CD4-positive, CD25-positive, alpha-beta regulatory T cell (primary cell): ENCODE results near the gene GRIK4. TPM values are rescaled to one million over a fixed set of nuclear protein-coding genes. Genes with fewer than 3 reads are reported as not detected.
A peak's percentile ranks its signal among the peaks of the same experiment; 100 is the strongest.
"Not testable (repeated sequence)": the region's sequence is repeated elsewhere in the genome, so short reads cannot be mapped to it uniquely, and the experiment has no call there.

ENCODE experiments used
- ATAC-seq, 2 donors: fragments of 150-1000 bp; cut with Tn5 transposase; one replicate each; pipeline ENCODE4 v1.10.0; 2021; ENCODE audit warnings: low read depth in 2 of 2, moderate number of reproducible peaks in 2 of 2, moderate library complexity in 1 of 2
- DNase-seq, 3 donors: peaks; one replicate each; pipeline versions ENCODE4 v3.0.0 to v3.0.0-alpha.2; 2012 to 2022; ENCODE audit warnings: mixed read lengths in 1 of 3
- H3K27ac ChIP-seq: one replicate; pipeline ENCODE4 v1.7.0; 2013; ENCODE audit warnings: mild to moderate bottlenecking, low read length; ENCODE audit not compliant: insufficient read depth, poor library complexity, severe bottlenecking
- H3K27me3 ChIP-seq: one replicate; pipeline ENCODE4 v1.7.0; 2013; ENCODE audit warnings: low read length; ENCODE audit not compliant: control insufficient read depth, insufficient read depth
- H3K36me3 ChIP-seq: one replicate; pipeline ENCODE4 v1.7.0; 2013; ENCODE audit warnings: mild to moderate bottlenecking, low read length, moderate library complexity; ENCODE audit not compliant: control insufficient read depth, insufficient read depth
- H3K4me1 ChIP-seq: 2 replicates; pipeline ENCODE4 v1.7.0; 2013; ENCODE audit warnings: mild to moderate bottlenecking, low read length; ENCODE audit not compliant: insufficient read depth, control insufficient read depth, poor library complexity, severe bottlenecking
- H3K4me3 ChIP-seq: one replicate; pipeline ENCODE4 v1.7.0; 2013; ENCODE audit warnings: low read depth, mild to moderate bottlenecking, low read length, moderate library complexity
- H3K9me3 ChIP-seq, 2 experiments: 1 replicate in 1 of 2; 2 replicates in 1 of 2; pipeline ENCODE4 v1.7.0; 2013; ENCODE audit warnings: low read length in 2 of 2, mild to moderate bottlenecking in 1 of 2, moderate library complexity in 1 of 2; ENCODE audit not compliant: control insufficient read depth in 2 of 2
- H3K27ac Mint-ChIP-seq, 3 donors: one replicate each; pipeline ENCODE4 v1.8.0; 2020 to 2022; ENCODE audit warnings: mild to moderate bottlenecking in 3 of 3, mixed read lengths in 3 of 3, moderate library complexity in 2 of 3
- H3K27me3 Mint-ChIP-seq: one replicate; pipeline ENCODE4 v1.8.0; 2022; ENCODE audit warnings: mild to moderate bottlenecking, mixed read lengths
- H3K36me3 Mint-ChIP-seq: one replicate; pipeline ENCODE4 v1.8.0; 2020; ENCODE audit warnings: mixed read lengths
- H3K4me1 Mint-ChIP-seq, 4 donors: one replicate each; pipeline ENCODE4 v1.8.0; 2020 to 2022; ENCODE audit warnings: mixed read lengths in 4 of 4, mild to moderate bottlenecking in 1 of 4
- H3K4me3 Mint-ChIP-seq, 4 donors: one replicate each; pipeline ENCODE4 v1.8.0; 2020 to 2022; ENCODE audit warnings: mild to moderate bottlenecking in 4 of 4, mixed read lengths in 4 of 4, moderate library complexity in 3 of 4
- H3K9me3 Mint-ChIP-seq, 7 donors: one replicate each; pipeline ENCODE4 v1.8.0; 2020 to 2022; ENCODE audit warnings: mixed read lengths in 7 of 7, mild to moderate bottlenecking in 3 of 7, moderate library complexity in 2 of 7
- polyA plus RNA-seq, 4 donors: library from polyadenylated mRNA; unstranded; fragments of 300-500 nt; fragmentation: Illumina TruSeq; gene quantifications; one replicate each; pipeline ENCODE4 v1.2.3, GENCODE V29; 2021
- total RNA-seq: library from RNA; stranded (reverse); gene quantifications from one replicate; pipeline ENCODE4 v1.2.3, GENCODE V29; 2022

Gene GRIK4
- total and polyA plus RNA-seq, 5 donors from 2014 or later: not detected

- Mint-ChIP-seq H3K27ac (peak overlapping the region in 1 of 3 donors; percentile 1), H3K9me3 (peaks cover 0 to 3% (median 0%) of the 10 kb centered on the region in 7 donors), H3K4me3 (no peak overlapping the region), H3K4me1 (no peaks in the 10 kb centered on the region), H3K27me3 (peaks cover 5% of the 10 kb centered on the region), H3K36me3 (no peaks in the 10 kb centered on the region)
- Histone ChIP-seq H3K27ac (no peak overlapping the region), H3K27me3 (peaks cover 4% of the 10 kb centered on the region), H3K36me3 (no peaks in the 10 kb centered on the region), H3K4me3 (no peak overlapping the region), H3K4me1 (no peaks in the 10 kb centered on the region), H3K9me3 (no peaks in the 10 kb centered on the region)
- ATAC-seq: no peak
- no peak for DNase-seq
Observed at GRCh38 chr11:120576606-120577005, 65.1 kb downstream of the GRIK4 start.

GRCh38 chr11:120577041-120577440 lies 65.5 kb downstream of the GRIK4 start:
- H3K27ac Mint-ChIP-seq: no peak overlapping the region

GRCh38 chr11:120577624-120578363 lies 66.2 kb downstream of the GRIK4 start:
- H3K27ac ChIP-seq: no peak overlapping the region
- H3K4me1 Mint-ChIP-seq: no peaks in the 10 kb centered on the region
- no peaks in the 10 kb centered on the region for H3K4me1 ChIP-seq
- peaks cover 0 to 3% (median 0%) of the 10 kb centered on the region in 7 donors for H3K9me3 Mint-ChIP-seq
- H3K36me3 ChIP-seq: no peaks in the 10 kb centered on the region
- H3K27ac Mint-ChIP-seq: no peak overlapping the region
- DNase-seq: no peak
- peaks cover 4% of the 10 kb centered on the region for H3K27me3 ChIP-seq
- ATAC-seq: no peak
- no peaks in the 10 kb centered on the region for H3K36me3 Mint-ChIP-seq
- peaks cover 5% of the 10 kb centered on the region for H3K27me3 Mint-ChIP-seq
- no peaks in the 10 kb centered on the region for H3K9me3 ChIP-seq
- no peak overlapping the region for H3K4me3 Mint-ChIP-seq
- H3K4me3 ChIP-seq: no peak overlapping the region

More at GRCh38 chr11:120577041-120577440, 65.5 kb downstream of the GRIK4 start:
- Mint-ChIP-seq H3K9me3 (peaks cover 0 to 3% (median 0%) of the 10 kb centered on the region in 7 donors), H3K36me3 (no peaks in the 10 kb centered on the region), H3K27me3 (peaks cover 5% of the 10 kb centered on the region), H3K4me1 (no peaks in the 10 kb centered on the region), H3K4me3 (no peak overlapping the region)
- no peaks in the 10 kb centered on the region for H3K36me3 ChIP-seq
- H3K4me1 ChIP-seq: no peaks in the 10 kb centered on the region
- DNase-seq (no peak), ATAC-seq (no peak)
- H3K27ac ChIP-seq: no peak overlapping the region
- peaks cover 4% of the 10 kb centered on the region for H3K27me3 ChIP-seq
- no peaks in the 10 kb centered on the region for H3K9me3 ChIP-seq
- no peak overlapping the region for H3K4me3 ChIP-seq

GRCh38 chr11:120578596-120579154 lies 67.1 kb downstream of the GRIK4 start:
- Mint-ChIP-seq H3K4me3 (no peak overlapping the region), H3K27me3 (no peaks in the 10 kb centered on the region), H3K27ac (no peak overlapping the region), H3K4me1 (no peaks in the 10 kb centered on the region), H3K36me3 (no peaks in the 10 kb centered on the region), H3K9me3 (peaks cover 0 to 5% (median 0%) of the 10 kb centered on the region in 7 donors)
- Histone ChIP-seq H3K27ac (no peak overlapping the region), H3K36me3 (no peaks in the 10 kb centered on the region), H3K27me3 (peaks cover 4% of the 10 kb centered on the region), H3K9me3 (no peaks in the 10 kb centered on the region), H3K4me3 (no peak overlapping the region), H3K4me1 (no peaks in the 10 kb centered on the region)
- no peak for DNase-seq
- ATAC-seq: no peak

- Mint-ChIP-seq H3K27me3 (no peaks in the 10 kb centered on the region), H3K4me1 (no peaks in the 10 kb centered on the region), H3K36me3 (no peaks in the 10 kb centered on the region), H3K9me3 (peaks cover 0 to 5% (median 0%) of the 10 kb centered on the region in 7 donors), H3K4me3 (no peak overlapping the region), H3K27ac (no peak overlapping the region)
- Histone ChIP-seq H3K36me3 (no peaks in the 10 kb centered on the region), H3K27me3 (peaks cover 4% of the 10 kb centered on the region), H3K9me3 (no peaks in the 10 kb centered on the region), H3K4me1 (no peaks in the 10 kb centered on the region), H3K4me3 (no peak overlapping the region), H3K27ac (no peak overlapping the region)
- DNase-seq (no peak), ATAC-seq (no peak)
Observed at GRCh38 chr11:120579611-120580031, 68.1 kb downstream of the GRIK4 start.

GRCh38 chr11:120581313-120581712 lies 69.8 kb downstream of the GRIK4 start:
- Mint-ChIP-seq H3K27ac (no peak overlapping the region), H3K4me3 (no peak overlapping the region), H3K27me3 (no peaks in the 10 kb centered on the region), H3K36me3 (peaks cover 4% of the 10 kb centered on the region), H3K9me3 (peaks cover 0 to 5% (median 0%) of the 10 kb centered on the region in 7 donors), H3K4me1 (no peaks in the 10 kb centered on the region)
- Histone ChIP-seq H3K4me1 (no peaks in the 10 kb centered on the region), H3K36me3 (no peaks in the 10 kb centered on the region), H3K4me3 (no peak overlapping the region), H3K9me3 (no peaks in the 10 kb centered on the region), H3K27me3 (peaks cover 4% of the 10 kb centered on the region), H3K27ac (no peak overlapping the region)
- DNase-seq (no peak), ATAC-seq (no peak)

GRCh38 chr11:120582535-120582934 lies 71.0 kb downstream of the GRIK4 start:
- not testable (repeated sequence) for H3K36me3 Mint-ChIP-seq, H3K27me3 Mint-ChIP-seq, H3K4me3 Mint-ChIP-seq, H3K36me3 ChIP-seq, DNase-seq, H3K27ac Mint-ChIP-seq, H3K4me1 Mint-ChIP-seq, H3K4me3 ChIP-seq, H3K4me1 ChIP-seq, ATAC-seq, H3K9me3 ChIP-seq, H3K27ac ChIP-seq, H3K9me3 Mint-ChIP-seq, H3K27me3 ChIP-seq

GRCh38 chr11:120586072-120586471 lies 74.5 kb downstream of the GRIK4 start:
- DNase-seq (no peak), ATAC-seq (no peak)
- no peak overlapping the region for H3K4me3 Mint-ChIP-seq
- Histone ChIP-seq H3K9me3 (no peaks in the 10 kb centered on the region), H3K27me3 (no peaks in the 10 kb centered on the region), H3K4me3 (no peak overlapping the region), H3K36me3 (no peaks in the 10 kb centered on the region), H3K4me1 (no peaks in the 10 kb centered on the region), H3K27ac (no peak overlapping the region)
- peaks cover 4% of the 10 kb centered on the region for H3K36me3 Mint-ChIP-seq
- H3K9me3 Mint-ChIP-seq: peaks cover 0 to 5% (median 0%) of the 10 kb centered on the region in 7 donors
- no peaks in the 10 kb centered on the region for H3K27me3 Mint-ChIP-seq
- H3K4me1 Mint-ChIP-seq: no peaks in the 10 kb centered on the region
- H3K27ac Mint-ChIP-seq: no peak overlapping the region
